ENCODE measurements around the gene SLX4.

DNA sequence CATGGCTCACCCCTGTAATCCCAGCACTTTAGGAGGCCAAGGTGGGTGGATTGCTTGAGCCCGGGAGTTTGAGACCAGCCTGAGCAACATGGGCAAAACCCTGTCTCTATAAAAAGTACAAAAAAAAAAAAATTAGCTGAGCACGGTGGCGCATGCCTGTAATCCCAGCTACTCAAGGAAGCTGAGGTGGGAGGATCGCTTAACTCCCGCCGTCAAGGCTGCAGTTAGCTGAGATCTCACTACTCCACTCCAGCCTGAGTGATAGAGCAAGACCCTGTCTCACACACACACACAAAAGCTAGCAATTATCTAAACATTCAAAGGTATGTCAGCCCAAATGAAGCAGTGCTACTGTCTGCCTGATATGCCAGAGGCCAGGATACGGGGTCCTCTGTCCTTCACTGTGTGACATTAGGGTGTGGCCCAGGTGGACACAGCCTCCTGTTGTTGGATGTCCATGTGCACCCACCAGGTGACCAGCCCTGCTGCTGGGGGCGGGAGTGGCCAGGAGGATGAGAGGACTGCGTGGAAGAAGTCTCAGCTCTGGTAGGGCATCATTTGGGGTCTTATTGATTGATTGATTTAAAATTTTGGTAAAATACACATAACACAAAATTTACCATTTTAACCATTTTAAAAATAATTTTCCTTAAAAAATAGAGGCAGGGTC is 38.1 kb downstream of the SLX4 start:
- TF ChIP-seq CTCF (IDR thresholded peaks at IDR 0.05) (no peak), POLR2A (IDR thresholded peaks at IDR 0.05) (no peak)
